Mucosa of descending colon (tissue), 3 donors: ENCODE results near the gene FBXW2. TPM values are rescaled to one million over a fixed set of nuclear protein-coding genes. Genes with fewer than 3 reads are reported as not detected.

Experiments
- ATAC-seq: fragments of 200-7000 bp; cut with Tn5 transposase; one replicate; pipeline ENCODE4 v1.9.1; 2020; ENCODE audit warnings: mild to moderate bottlenecking, moderate library complexity
- DNase-seq, 3 donors: peaks; one replicate each; pipeline ENCODE4 v3.0.0-alpha.2; 2020
- H3K36me3 ChIP-seq: fragments of 200-600 bp; one replicate; pipeline ENCODE4 v1.8.0; 2021; ENCODE audit warnings: low read depth, mild to moderate bottlenecking
- H3K4me1 ChIP-seq: fragments of 200-600 bp; one replicate; pipeline ENCODE4 v1.8.0; 2021; ENCODE audit warnings: low read depth, mild to moderate bottlenecking
- H3K4me3 ChIP-seq: fragments of 200-600 bp; one replicate; pipeline ENCODE4 v1.8.0; 2021; ENCODE audit warnings: mild to moderate bottlenecking
- H3K9me3 ChIP-seq: fragments of 200-600 bp; one replicate; pipeline ENCODE4 v1.8.0; 2021; ENCODE audit warnings: mild to moderate bottlenecking
- CTCF ChIP-seq: fragments of 200-600 bp; IDR thresholded peaks from one replicate; pipeline ENCODE4 v1.8.0; 2022; ENCODE audit warnings: antibody characterized with exemption, mild to moderate bottlenecking
- intact Hi-C, 2 donors: fragments of 100-400 bp; cut with DNase I in 1 of 2; cut with micrococcal nuclease in 1 of 2; formaldehyde crosslinking; loops; one replicate each; pipeline versions ENCODE4 v1.11.0 to v1.11.1; 2022; cut with DNase I, micrococcal nuclease
- long read RNA-seq, 2 donors: library from polyadenylated mRNA; unstranded; transcript quantifications; one replicate each; pipeline ENCODE4 v2.0.0, GENCODE V29; 2019 to 2021
- total RNA-seq, 3 donors: library from RNA; stranded (reverse); fragmentation: NEBNext Ultra II Directional in 2 of 3; extraction: Animal tissue kit (Norgen Biotek cat#: 25700) in 2 of 3; gene quantifications; one replicate each; pipeline versions ENCODE4 v1.2.1 to v1.2.4, GENCODE V29; 2021 to 2023
- donor health status: DM: no; HTN: no; CAD: no; lungs with moderate emphysema.
- donor health status: DM: no; HTN: no; CAD: no.
- donor health status: DM: no; HTN: yes; CAD: no.

The FBXW2 gene
- 10 to 100 TPM; 62.1 to 67.5 (median 65.0) TPM for total RNA-seq
- long read RNA-seq, donor 1, full-length matches to known transcripts, result 4 of 21 reads
- long read RNA-seq, donor 1, partial matches to known transcripts, result 4 of 21 reads
- long read RNA-seq, donor 1, other reads (novel, unspliced or antisense), result 13 of 21 reads
- long read RNA-seq, donor 2, full-length matches to known transcripts, result 2 of 16 reads
- long read RNA-seq, donor 2, partial matches to known transcripts, result 4 of 16 reads
- long read RNA-seq, donor 2, other reads (novel, unspliced or antisense), result 10 of 16 reads

GRCh38 chr9:120792898-120793765 lies at the start of gene FBXW2:
Gene FBXW2 (minus strand): TSS chr9:120793416. CDS start chr9:120788258, 5,158 bp downstream.
- Histone ChIP-seq H3K9me3 (no peaks in the 10 kb centered on the region), H3K4me3 (peak within 1 kb of the TSS; percentile 54), H3K4me1 (peaks cover 16% of the 10 kb centered on the region), H3K36me3 (no peaks in the 10 kb centered on the region)
- ATAC-seq (peak; percentile 99), DNase-seq (peak; percentile 93 to 96 (median 96))
- intact Hi-C loops, result no loop called here
- TF ChIP-seq CTCF, result no peak

GRCh38 chr9:120841930-120842684 lies 48.9 kb upstream of the FBXW2 start:
- TF ChIP-seq CTCF, result no peak
- peak; percentile 35 for ATAC-seq
- intact Hi-C loops, result no loop called here

GRCh38 chr9:120839146-120839545 lies 45.9 kb upstream of the FBXW2 start:
- ATAC-seq, result no peak
- Histone ChIP-seq H3K4me3 (no peak overlapping the region), H3K9me3 (no peaks in the 10 kb centered on the region), H3K36me3 (peaks cover 3% of the 10 kb centered on the region), H3K4me1 (peaks cover 5% of the 10 kb centered on the region)
- TF ChIP-seq CTCF, result no peak
- intact Hi-C loops, result no loop called here
- DNase-seq, result no peak

More at GRCh38 chr9:120841930-120842684, 48.9 kb upstream of the FBXW2 start:
- peak overlapping the region; percentile 54 for H3K4me3 ChIP-seq
- no peaks in the 10 kb centered on the region for H3K9me3 ChIP-seq
- H3K4me1 ChIP-seq, result peaks cover 5% of the 10 kb centered on the region
- peaks cover 3% of the 10 kb centered on the region for H3K36me3 ChIP-seq
- DNase-seq, result no peak

- no peak for ATAC-seq
- Histone ChIP-seq H3K4me3 (no peak overlapping the region), H3K36me3 (peaks cover 3% of the 10 kb centered on the region), H3K4me1 (no peaks in the 10 kb centered on the region), H3K9me3 (no peaks in the 10 kb centered on the region)
- intact Hi-C loops, result no loop called here
- no peak for DNase-seq
- no peak for TF ChIP-seq CTCF
Observed at GRCh38 chr9:120837921-120838320, 44.7 kb upstream of the FBXW2 start.

GRCh38 chr9:120833325-120833724 lies 40.1 kb upstream of the FBXW2 start:
- no peak for DNase-seq

More at GRCh38 chr9:120833325-120833724, 40.1 kb upstream of the FBXW2 start:
- Histone ChIP-seq H3K4me1 (no peaks in the 10 kb centered on the region), H3K36me3 (peaks cover 6% of the 10 kb centered on the region), H3K9me3 (no peaks in the 10 kb centered on the region), H3K4me3 (no peak overlapping the region)
- ATAC-seq, result no peak
- no peak for TF ChIP-seq CTCF
- intact Hi-C loops, result no loop called here
